GM18951 (cell line): ENCODE measurements around the gene ICAM5.

Experiments used
- POLR2A ChIP-seq: IDR thresholded peaks from 4 replicates; pipeline ENCODE4 v1.6.1; 2011; ENCODE audit warnings: mild to moderate bottlenecking; ENCODE audit not compliant: insufficient read length, insufficient read depth; ENCODE audit errors: extremely low read depth
- in situ Hi-C: fragments of 300-500 bp; cut with MboI; formaldehyde crosslinking; loops from one replicate; pipeline ENCODE4 v1.12.0; 2022; ENCODE audit warnings: low sequenced_read_pairs, mixed read lengths, inconsistent platforms; ENCODE audit not compliant: unreplicated experiment

Gene ICAM5

GRCh38 chr19:10315335-10316214 is 25.8 kb downstream of the ICAM5 start, which contains the start of gene FDX2:
TSS of gene FDX2 (minus strand) at chr19:10316015. CDS start at chr19:10315996, 19 bp downstream.
- in situ Hi-C loops, result no loop called here
- TF ChIP-seq POLR2A, result peak; percentile 77

GRCh38 chr19:10316229-10317044 is 26.7 kb downstream of the ICAM5 start:
- in situ Hi-C loops, result no loop called here
- TF ChIP-seq POLR2A, result no peak

- in situ Hi-C loops, result no loop called here
- no peak for TF ChIP-seq POLR2A
Measured at GRCh38 chr19:10317045-10317856, 27.5 kb downstream of the ICAM5 start.

- in situ Hi-C loops, result no loop called here
- no peak for TF ChIP-seq POLR2A
Measured at GRCh38 chr19:10317857-10318462, 28.2 kb downstream of the ICAM5 start.

GRCh38 chr19:10318807-10319682 is 29.3 kb downstream of the ICAM5 start:
- TF ChIP-seq POLR2A, result no peak
- in situ Hi-C loops, result no loop called here

GRCh38 chr19:10320602-10321416 is 31.1 kb downstream of the ICAM5 start:
- TF ChIP-seq POLR2A, result no peak
- in situ Hi-C loops, result no loop called here

- TF ChIP-seq POLR2A, result peak; percentile 4
- in situ Hi-C loops, result no loop called here
Measured at GRCh38 chr19:10321417-10321797, 31.7 kb downstream of the ICAM5 start.

- in situ Hi-C loops, result no loop called here
- TF ChIP-seq POLR2A, result peak; percentile 3
Measured at GRCh38 chr19:10321874-10322835, 32.4 kb downstream of the ICAM5 start.

- in situ Hi-C loops, result no loop called here
- TF ChIP-seq POLR2A, result no peak
Measured at GRCh38 chr19:10325732-10326131, 36.0 kb downstream of the ICAM5 start.

GRCh38 chr19:10327793-10328192 is 38.0 kb downstream of the ICAM5 start:
- TF ChIP-seq POLR2A, result no peak

More at GRCh38 chr19:10327793-10328192, 38.0 kb downstream of the ICAM5 start:
- in situ Hi-C loops, result no loop called here
